Measurements from ENCODE around the gene PCDH9. TPM values are rescaled to one million over a fixed set of nuclear protein-coding genes. Genes with fewer than 3 reads are reported as not detected.

Gene PCDH9
- total and polyA plus RNA-seq, 10 of the 15 experiments (the other 5 are each of a cell fraction or from before 2014, with no cell fraction given), result 0.02 to 2.3 (median 0.05) TPM; not detected in 1

GRCh38 chr13:66560991-66561390 lies 669.1 kb downstream of the PCDH9 start:
- POLR2A ChIA-PET, result interaction anchor here (0.6 kb wide), 1 partner anchor 18 kb away, joined by 3 read pairs; no protein-coding TSS in a partner anchor

More at GRCh38 chr13:66560991-66561390, 669.1 kb downstream of the PCDH9 start:
- Histone ChIP-seq H3K9ac (ENCODE audit: control insufficient read depth, insufficient read depth, low read length) (no peak overlapping the region), H3K4me1 (ENCODE audit: control insufficient read depth, insufficient read depth, low read length) (no peaks in the 10 kb centered on the region), H4K20me1 (ENCODE audit: control insufficient read depth, insufficient read depth) (no peaks in the 10 kb centered on the region), H3K27me3 (replicated peaks in 1 of 2; ENCODE audit: control insufficient read depth in 2 of 2, insufficient read depth in 2 of 2, low read length in 1 of 2) (no peaks in the 10 kb centered on the region), H3K79me2 (ENCODE audit: control insufficient read depth, insufficient read depth, low read length) (no peaks in the 10 kb centered on the region), H3K4me2 (ENCODE audit: control insufficient read depth, insufficient read depth) (no peak overlapping the region), H3K27ac (ENCODE audit: control insufficient read depth, insufficient read depth) (no peak overlapping the region), H3K9me3 (replicated peaks; ENCODE audit: control insufficient read depth, insufficient read depth, low read length) (no peaks in the 10 kb centered on the region), H2AFZ (ENCODE audit: control insufficient read depth, low read depth, low read length) (no peak overlapping the region), H3K36me3 (ENCODE audit: control insufficient read depth in 2 of 2, insufficient read depth in 2 of 2, low read length in 1 of 2) (no peaks in the 10 kb centered on the region), H3K4me3 (no peak overlapping the region)
- BruUV-seq (replicated peaks), result no TSS peak
- ATAC-seq, result no peak
- in situ Hi-C loops (cut with MboI) (no loop called here), intact Hi-C loops (cut with micrococcal nuclease; ENCODE audit: unreplicated experiment) (no loop called here)
- 61% methylated on average over 19 of the region's 26 CpGs for WGBS (ENCODE audit: insufficient coverage, insufficient replicate concordance, low lambda C conversion rate, missing lambda C conversion rate)
- DNase-seq (ENCODE audit: low read depth, low spot score), result no peak
- FAIRE-seq, result no peak
- ChIA-PET RAD21 (ENCODE audit: unreplicated experiment) (interaction anchor here (0.7 kb wide), 1 partner anchor 1859 kb away, joined by 3 read pairs; no protein-coding TSS in a partner anchor), CTCF (no interaction called here), SMC1A (ENCODE audit: uncharacterized antibody, unreplicated experiment) (no interaction called here)
- TF ChIP-seq CHD2 (IDR thresholded peaks at IDR 0.05; ENCODE audit: borderline replicate concordance, low read depth, low read length) (no peak), MYB (IDR thresholded peaks at IDR 0.05; ENCODE audit: borderline replicate concordance, low read depth, low read length) (no peak), HDGF (IDR thresholded peaks at IDR 0.05) (no peak), IRF5 (IDR thresholded peaks at IDR 0.05; ENCODE audit: borderline replicate concordance) (no peak), SKIL (IDR thresholded peaks at IDR 0.05; ENCODE audit: low read depth, poor library complexity, severe bottlenecking) (no peak), KLF5 (IDR thresholded peaks at IDR 0.05; ENCODE audit: partially characterized antibody) (no peak), RFX5 (IDR thresholded peaks at IDR 0.05; ENCODE audit: low read depth, low read length) (no peak), CBX3 (IDR thresholded peaks at IDR 0.05; ENCODE audit: borderline replicate concordance, low read depth) (no peak), PKNOX1 (IDR thresholded peaks at IDR 0.05) (no peak), BACH1 (IDR thresholded peaks at IDR 0.05; ENCODE audit: borderline replicate concordance) (no peak), NFIC (IDR thresholded peaks at IDR 0.05; ENCODE audit: low read depth, low read length) (no peak), SMC3 (IDR thresholded peaks at IDR 0.05; ENCODE audit: borderline replicate concordance, low read length) (no peak), USF2 (IDR thresholded peaks at IDR 0.05; ENCODE audit: borderline replicate concordance, low read depth, low read length) (no peak), MTA2 (IDR thresholded peaks at IDR 0.05; ENCODE audit: low read depth) (no peak), MLLT1 (IDR thresholded peaks at IDR 0.05) (no peak)
